ENCODE results near the gene PIAS4. TPM values are rescaled to one million over a fixed set of nuclear protein-coding genes. Genes with fewer than 3 reads are reported as not detected.

PIAS4 gene
- total and polyA plus RNA-seq, 9 of the 15 experiments (the other 6 are each of a cell fraction or from before 2014, with no cell fraction given): 0.27 to 34.9 (median 14.4) TPM

DNA sequence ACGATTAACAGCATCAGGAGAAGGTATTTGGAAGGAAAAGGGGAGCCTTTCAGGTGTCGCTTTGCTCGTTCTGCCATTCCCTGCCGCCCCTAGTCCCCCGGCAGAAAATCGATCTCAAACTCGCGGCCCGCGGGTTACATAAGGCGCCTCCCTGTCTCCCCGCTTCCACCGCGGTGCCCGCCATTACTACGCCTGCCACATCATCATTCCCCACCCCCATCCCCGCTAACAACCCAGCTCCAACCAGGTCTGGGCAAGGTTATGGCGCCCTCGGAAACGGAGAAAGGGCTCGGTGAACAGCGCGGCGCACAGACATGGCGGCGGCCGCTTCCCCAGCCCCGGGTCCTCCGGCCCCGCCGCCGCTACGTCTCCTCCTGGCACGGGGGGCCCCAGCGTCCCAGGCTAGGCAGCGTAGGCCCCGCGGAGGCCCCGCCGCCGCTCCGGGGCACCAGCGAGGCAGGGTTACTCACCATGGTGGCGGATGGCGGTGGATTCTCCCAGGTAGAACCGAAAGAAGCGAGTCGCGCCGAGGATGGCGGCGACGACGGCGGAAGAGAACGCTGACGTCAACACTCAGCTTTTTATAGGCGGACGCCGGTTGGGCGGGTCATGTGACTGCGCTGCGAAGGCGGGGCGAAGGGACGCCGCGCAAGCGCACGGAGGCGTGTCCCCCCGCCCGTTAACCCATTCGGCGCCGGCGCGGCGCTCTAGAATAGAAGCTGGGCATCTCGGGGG, 22.5 kb upstream of the PIAS4 start, which contains the start of gene EEF2 (continued):
- peak; percentile 73 for TF ChIP-seq HNRNPLL (IDR thresholded peaks at IDR 0.05; ENCODE audit: low read depth, low read length, poor library complexity, severe bottlenecking)
- TF ChIP-seq FOXA1 (IDR thresholded peaks at IDR 0.05; ENCODE audit: borderline replicate concordance): no peak
- TF ChIP-seq POLR3G (IDR thresholded peaks at IDR 0.05; ENCODE audit: extremely low read depth, insufficient read length, insufficient replicate concordance): no peak
- TF ChIP-seq ZNF12 (CRISPR knock-in tag; IDR thresholded peaks at IDR 0.05): peak; percentile 82; the same call in 1 of the 2 replicates
- TF ChIP-seq ETV6 (IDR thresholded peaks at IDR 0.05; ENCODE audit: borderline replicate concordance in 1 of 2, low read depth in 2 of 2, low read length in 1 of 2): no peak
- TF ChIP-seq ETV6 (CRISPR knock-in tag; IDR thresholded peaks at IDR 0.05; ENCODE audit: borderline replicate concordance): peak; percentile 85; the same call in 1 of the 2 replicates
- TF ChIP-seq, protein P1, sequence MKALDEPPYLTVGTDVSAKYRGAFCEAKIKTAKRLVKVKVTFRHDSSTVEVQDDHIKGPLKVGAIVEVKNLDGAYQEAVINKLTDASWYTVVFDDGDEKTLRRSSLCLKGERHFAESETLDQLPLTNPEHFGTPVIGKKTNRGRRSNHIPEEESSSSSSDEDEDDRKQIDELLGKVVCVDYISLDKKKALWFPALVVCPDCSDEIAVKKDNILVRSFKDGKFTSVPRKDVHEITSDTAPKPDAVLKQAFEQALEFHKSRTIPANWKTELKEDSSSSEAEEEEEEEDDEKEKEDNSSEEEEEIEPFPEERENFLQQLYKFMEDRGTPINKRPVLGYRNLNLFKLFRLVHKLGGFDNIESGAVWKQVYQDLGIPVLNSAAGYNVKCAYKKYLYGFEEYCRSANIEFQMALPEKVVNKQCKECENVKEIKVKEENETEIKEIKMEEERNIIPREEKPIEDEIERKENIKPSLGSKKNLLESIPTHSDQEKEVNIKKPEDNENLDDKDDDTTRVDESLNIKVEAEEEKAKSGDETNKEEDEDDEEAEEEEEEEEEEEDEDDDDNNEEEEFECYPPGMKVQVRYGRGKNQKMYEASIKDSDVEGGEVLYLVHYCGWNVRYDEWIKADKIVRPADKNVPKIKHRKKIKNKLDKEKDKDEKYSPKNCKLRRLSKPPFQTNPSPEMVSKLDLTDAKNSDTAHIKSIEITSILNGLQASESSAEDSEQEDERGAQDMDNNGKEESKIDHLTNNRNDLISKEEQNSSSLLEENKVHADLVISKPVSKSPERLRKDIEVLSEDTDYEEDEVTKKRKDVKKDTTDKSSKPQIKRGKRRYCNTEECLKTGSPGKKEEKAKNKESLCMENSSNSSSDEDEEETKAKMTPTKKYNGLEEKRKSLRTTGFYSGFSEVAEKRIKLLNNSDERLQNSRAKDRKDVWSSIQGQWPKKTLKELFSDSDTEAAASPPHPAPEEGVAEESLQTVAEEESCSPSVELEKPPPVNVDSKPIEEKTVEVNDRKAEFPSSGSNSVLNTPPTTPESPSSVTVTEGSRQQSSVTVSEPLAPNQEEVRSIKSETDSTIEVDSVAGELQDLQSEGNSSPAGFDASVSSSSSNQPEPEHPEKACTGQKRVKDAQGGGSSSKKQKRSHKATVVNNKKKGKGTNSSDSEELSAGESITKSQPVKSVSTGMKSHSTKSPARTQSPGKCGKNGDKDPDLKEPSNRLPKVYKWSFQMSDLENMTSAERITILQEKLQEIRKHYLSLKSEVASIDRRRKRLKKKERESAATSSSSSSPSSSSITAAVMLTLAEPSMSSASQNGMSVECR (CRISPR knock-in tag; IDR thresholded peaks at IDR 0.05): peak; percentile 95
- TF ChIP-seq, protein P2, sequence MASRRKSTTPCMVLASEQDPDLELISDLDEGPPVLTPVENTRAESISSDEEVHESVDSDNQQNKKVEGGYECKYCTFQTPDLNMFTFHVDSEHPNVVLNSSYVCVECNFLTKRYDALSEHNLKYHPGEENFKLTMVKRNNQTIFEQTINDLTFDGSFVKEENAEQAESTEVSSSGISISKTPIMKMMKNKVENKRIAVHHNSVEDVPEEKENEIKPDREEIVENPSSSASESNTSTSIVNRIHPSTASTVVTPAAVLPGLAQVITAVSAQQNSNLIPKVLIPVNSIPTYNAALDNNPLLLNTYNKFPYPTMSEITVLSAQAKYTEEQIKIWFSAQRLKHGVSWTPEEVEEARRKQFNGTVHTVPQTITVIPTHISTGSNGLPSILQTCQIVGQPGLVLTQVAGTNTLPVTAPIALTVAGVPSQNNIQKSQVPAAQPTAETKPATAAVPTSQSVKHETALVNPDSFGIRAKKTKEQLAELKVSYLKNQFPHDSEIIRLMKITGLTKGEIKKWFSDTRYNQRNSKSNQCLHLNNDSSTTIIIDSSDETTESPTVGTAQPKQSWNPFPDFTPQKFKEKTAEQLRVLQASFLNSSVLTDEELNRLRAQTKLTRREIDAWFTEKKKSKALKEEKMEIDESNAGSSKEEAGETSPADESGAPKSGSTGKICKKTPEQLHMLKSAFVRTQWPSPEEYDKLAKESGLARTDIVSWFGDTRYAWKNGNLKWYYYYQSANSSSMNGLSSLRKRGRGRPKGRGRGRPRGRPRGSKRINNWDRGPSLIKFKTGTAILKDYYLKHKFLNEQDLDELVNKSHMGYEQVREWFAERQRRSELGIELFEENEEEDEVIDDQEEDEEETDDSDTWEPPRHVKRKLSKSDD (conservative IDR thresholded peaks at IDR 0.05; ENCODE audit: low read length): no peak
